Colonic mucosa (tissue), 4 donors: ENCODE measurements around the gene TRAPPC12. TPM values are rescaled to one million over a fixed set of nuclear protein-coding genes. Genes with fewer than 3 reads are reported as not detected.

Experiments used
- DNase-seq: peaks from one replicate; pipeline ENCODE4 v3.0.0-alpha.2; 2020
- H3K27ac ChIP-seq: fragments of 200-600 bp; one replicate; pipeline ENCODE4 v1.8.0; 2021
- H3K27me3 ChIP-seq: fragments of 200-600 bp; one replicate; pipeline ENCODE4 v1.8.0; 2021
- H3K36me3 ChIP-seq: fragments of 200-600 bp; one replicate; pipeline ENCODE4 v1.8.0; 2021
- H3K4me1 ChIP-seq: fragments of 200-600 bp; one replicate; pipeline ENCODE4 v1.8.0; 2021; ENCODE audit warnings: mild to moderate bottlenecking
- H3K4me3 ChIP-seq: fragments of 200-600 bp; one replicate; pipeline ENCODE4 v1.8.0; 2021
- H3K9ac ChIP-seq, 2 donors: one replicate each; pipeline ENCODE4 v1.7.0; 2013; ENCODE audit warnings: control low read depth in 2 of 2, low read depth in 2 of 2, low read length in 2 of 2
- H3K9me3 ChIP-seq: fragments of 200-600 bp; one replicate; pipeline ENCODE4 v1.8.0; 2021
- intact Hi-C: fragments of 100-400 bp; cut with DNase I; formaldehyde crosslinking; loops from one replicate; pipeline ENCODE4 v1.14.1; 2022
- total RNA-seq, 2 donors: library from RNA; stranded (reverse); fragmentation: NEBNext Ultra II Directional in 1 of 2; extraction: Animal tissue kit (Norgen Biotek cat#: 25700) in 1 of 2; gene quantifications; one replicate each; pipeline ENCODE4 v1.2.1, GENCODE V29; 2021
- TF ChIP-seq, protein P1 (sequence below): fragments of 200-600 bp; IDR thresholded peaks from one replicate; pipeline ENCODE4 v1.8.0; 2022; ENCODE audit warnings: antibody characterized with exemption, mild to moderate bottlenecking
- donor health status: healthy.
- donor health status: DM: no; HTN: no; CAD: no.
- donor health status: DM: no; HTN: no; CAD: no.

Gene TRAPPC12
- total RNA-seq, 2 donors from 2014 or later, result 59.1 to 91.5 TPM

DNA sequence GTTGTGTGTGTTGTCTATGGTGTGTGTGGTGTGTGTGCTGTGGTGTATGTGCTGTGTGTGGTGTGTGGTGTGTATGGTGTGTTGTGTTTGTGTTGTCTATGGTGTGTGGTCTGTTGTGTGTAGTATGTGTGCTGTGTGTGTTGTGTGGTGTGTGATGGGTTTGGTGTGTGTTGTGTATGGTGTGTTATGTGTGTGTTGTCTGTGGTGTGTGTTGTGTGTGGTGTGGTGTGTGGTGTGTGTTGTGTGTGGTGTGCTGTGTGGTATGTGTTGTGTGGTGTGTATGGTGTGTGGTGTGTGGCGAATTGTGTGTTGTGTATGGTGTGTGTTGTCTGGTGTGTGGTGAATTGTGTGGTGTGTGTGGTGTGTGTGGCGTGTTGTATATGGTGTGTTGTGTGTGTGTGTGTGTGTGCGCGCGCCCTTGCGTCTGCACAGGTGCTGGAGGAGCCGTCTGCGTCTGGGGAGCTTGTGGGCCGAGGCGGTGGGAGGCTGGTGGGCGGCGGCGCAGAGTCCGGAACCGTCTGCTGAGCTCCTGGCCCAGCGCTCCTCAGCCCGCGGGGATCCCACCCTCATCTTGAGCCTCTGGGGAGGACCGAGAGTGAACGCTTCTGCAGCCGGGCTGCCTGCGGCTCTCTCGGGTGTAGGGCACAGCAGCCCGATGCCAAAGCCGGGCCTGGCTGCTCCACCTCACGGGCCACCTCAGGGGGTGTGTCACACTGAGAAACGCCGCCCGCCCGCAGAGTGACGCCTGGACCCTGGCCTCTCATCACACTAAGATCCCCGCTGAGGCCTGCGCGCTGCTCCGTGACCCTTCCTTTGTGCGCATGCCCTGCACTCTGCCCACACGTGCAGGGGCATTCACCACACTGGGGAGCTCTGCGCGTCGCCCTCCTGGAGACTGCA lies 148.6 kb downstream of the TRAPPC12 start:
- Histone ChIP-seq H3K4me1 (no peaks in the 10 kb centered on the region), H3K27ac (no peak overlapping the region), H3K36me3 (no peaks in the 10 kb centered on the region), H3K9me3 (no peaks in the 10 kb centered on the region), H3K27me3 (no peaks in the 10 kb centered on the region), H3K4me3 (no peak overlapping the region), H3K9ac (no peak overlapping the region)
- intact Hi-C loops, result no loop called here
- no peak for DNase-seq
- TF ChIP-seq, protein P1, sequence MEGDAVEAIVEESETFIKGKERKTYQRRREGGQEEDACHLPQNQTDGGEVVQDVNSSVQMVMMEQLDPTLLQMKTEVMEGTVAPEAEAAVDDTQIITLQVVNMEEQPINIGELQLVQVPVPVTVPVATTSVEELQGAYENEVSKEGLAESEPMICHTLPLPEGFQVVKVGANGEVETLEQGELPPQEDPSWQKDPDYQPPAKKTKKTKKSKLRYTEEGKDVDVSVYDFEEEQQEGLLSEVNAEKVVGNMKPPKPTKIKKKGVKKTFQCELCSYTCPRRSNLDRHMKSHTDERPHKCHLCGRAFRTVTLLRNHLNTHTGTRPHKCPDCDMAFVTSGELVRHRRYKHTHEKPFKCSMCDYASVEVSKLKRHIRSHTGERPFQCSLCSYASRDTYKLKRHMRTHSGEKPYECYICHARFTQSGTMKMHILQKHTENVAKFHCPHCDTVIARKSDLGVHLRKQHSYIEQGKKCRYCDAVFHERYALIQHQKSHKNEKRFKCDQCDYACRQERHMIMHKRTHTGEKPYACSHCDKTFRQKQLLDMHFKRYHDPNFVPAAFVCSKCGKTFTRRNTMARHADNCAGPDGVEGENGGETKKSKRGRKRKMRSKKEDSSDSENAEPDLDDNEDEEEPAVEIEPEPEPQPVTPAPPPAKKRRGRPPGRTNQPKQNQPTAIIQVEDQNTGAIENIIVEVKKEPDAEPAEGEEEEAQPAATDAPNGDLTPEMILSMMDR, result no peak

Other genes with a start within 250 kb of the TRAPPC12 start
- gene EIPR1, start 1.9 kb upstream of the TRAPPC12 start, total RNA-seq, result 10 to 100 TPM; 18.8 to 39.1 TPM
- 10 to 100 TPM; 83.2 to 83.5 TPM for gene ADI1, start 139.8 kb downstream of the TRAPPC12 start, total RNA-seq
- 10 to 100 TPM; 13.3 to 18.8 TPM for gene RNASEH1, start 178.6 kb downstream of the TRAPPC12 start, total RNA-seq
- 1,000 to 10,000 TPM in 1 of 2 donors, 100 to 1,000 TPM in 1; 941 to 1,015 TPM for gene RPS7, start 195.6 kb downstream of the TRAPPC12 start, total RNA-seq
- gene COLEC11, start 215.4 kb downstream of the TRAPPC12 start, total RNA-seq, result under 1 TPM; 0.47 to 0.80 TPM